ENCODE measurements around the gene RNF34. TPM values are rescaled to one million over a fixed set of nuclear protein-coding genes. Genes with fewer than 3 reads are reported as not detected.

The RNF34 gene
- total and polyA plus RNA-seq, 2 of the 13 experiments (the other 11 are each of a cell fraction or from before 2014, with no cell fraction given): 36.8 to 53.2 TPM

DNA sequence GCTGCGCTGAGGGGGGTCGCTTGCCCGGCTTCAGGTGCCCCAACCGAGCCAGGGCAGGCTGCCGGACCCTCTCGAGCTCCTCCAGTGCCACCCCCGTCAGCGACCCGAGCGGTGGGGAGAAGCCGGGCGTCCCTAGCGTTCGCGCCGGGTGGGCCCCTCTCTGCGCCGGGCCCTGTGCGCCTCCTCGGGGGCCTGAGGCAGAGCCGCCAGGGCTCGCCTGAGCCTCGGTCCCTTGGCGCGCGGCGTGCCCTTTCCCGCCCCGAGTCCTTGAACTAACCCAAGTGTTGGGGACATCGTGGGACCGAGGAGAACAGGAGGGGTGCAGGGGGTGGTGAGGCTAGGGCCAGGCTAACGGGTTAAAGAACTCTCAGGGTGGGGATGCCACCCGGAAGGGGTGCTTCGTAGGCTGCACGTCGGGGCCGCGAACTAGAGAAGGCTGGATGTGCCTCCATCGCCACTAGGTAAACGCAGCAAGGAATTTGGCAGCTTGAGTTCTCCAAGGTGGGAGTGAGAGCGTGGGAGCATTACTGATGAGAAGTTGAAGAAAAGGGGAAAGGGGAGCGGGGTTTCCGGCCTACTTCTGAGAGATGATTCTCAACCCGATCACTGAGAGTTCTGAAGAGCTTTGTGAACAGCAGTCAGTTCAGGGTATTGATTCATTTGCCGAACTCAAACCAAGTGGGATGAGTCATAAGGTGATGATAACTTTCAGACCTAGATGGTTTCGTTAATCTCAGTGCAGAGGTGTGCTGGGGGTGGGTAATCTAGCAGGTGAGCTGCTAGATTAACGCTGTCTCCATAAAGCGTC is 618 bp downstream of the RNF34 start (continued):
- TF ChIP-seq, protein P1, sequence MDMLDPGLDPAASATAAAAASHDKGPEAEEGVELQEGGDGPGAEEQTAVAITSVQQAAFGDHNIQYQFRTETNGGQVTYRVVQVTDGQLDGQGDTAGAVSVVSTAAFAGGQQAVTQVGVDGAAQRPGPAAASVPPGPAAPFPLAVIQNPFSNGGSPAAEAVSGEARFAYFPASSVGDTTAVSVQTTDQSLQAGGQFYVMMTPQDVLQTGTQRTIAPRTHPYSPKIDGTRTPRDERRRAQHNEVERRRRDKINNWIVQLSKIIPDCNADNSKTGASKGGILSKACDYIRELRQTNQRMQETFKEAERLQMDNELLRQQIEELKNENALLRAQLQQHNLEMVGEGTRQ (IDR thresholded peaks at IDR 0.05; ENCODE audit: low read depth, low read length): no peak
- TF ChIP-seq, protein P1 (CRISPR knock-in tag; IDR thresholded peaks at IDR 0.05; ENCODE audit: borderline replicate concordance): no peak
- TF ChIP-seq KDM5B (CRISPR knock-in tag; IDR thresholded peaks at IDR 0.05; ENCODE audit: borderline replicate concordance) (peak; percentile 60; the same call in 1 of the 2 replicates), NFYC (CRISPR knock-in tag; IDR thresholded peaks at IDR 0.05) (0 out of 2 replicates have a peak, but pooled peaks have one; percentile 10), HMG20B (CRISPR knock-in tag; conservative IDR thresholded peaks at IDR 0.05) (0 out of 2 replicates have a peak, but pooled peaks have one; percentile 43), ZNF350 (CRISPR knock-in tag; IDR thresholded peaks at IDR 0.05; ENCODE audit: borderline replicate concordance, low read depth) (0 out of 2 replicates have a peak, but pooled peaks have one; percentile 39), ZNF768 (CRISPR knock-in tag; IDR thresholded peaks at IDR 0.05) (peak; percentile 52; the same call in 1 of the 2 replicates), HES4 (CRISPR knock-in tag; IDR thresholded peaks at IDR 0.05; ENCODE audit: borderline replicate concordance) (0 out of 2 replicates have a peak, but pooled peaks have one; percentile 69), NKX3-1 (CRISPR knock-in tag; IDR thresholded peaks at IDR 0.05) (peak; percentile 0; the same call in 1 of the 2 replicates), ZFY (CRISPR knock-in tag; IDR thresholded peaks at IDR 0.05) (peak; percentile 45), PHF8 (CRISPR knock-in tag; IDR thresholded peaks at IDR 0.05) (peak; percentile 31), SPEN (CRISPR knock-in tag; IDR thresholded peaks at IDR 0.05; ENCODE audit: low read depth) (0 out of 2 replicates have a peak, but pooled peaks have one; percentile 6), ZNF501 (CRISPR knock-in tag; IDR thresholded peaks at IDR 0.05) (peak; percentile 71; the same call in 1 of the 2 replicates), ZNF547 (CRISPR knock-in tag; IDR thresholded peaks at IDR 0.05) (peak; percentile 50; the same call in 1 of the 2 replicates), ZNF549 (CRISPR knock-in tag; IDR thresholded peaks at IDR 0.05) (no peak), FOXK1 (CRISPR knock-in tag; IDR thresholded peaks at IDR 0.05; ENCODE audit: borderline replicate concordance, low read depth) (no peak), HMGA1 (CRISPR knock-in tag; conservative IDR thresholded peaks at IDR 0.05) (no peak), IKZF4 (CRISPR knock-in tag; IDR thresholded peaks at IDR 0.05; ENCODE audit: borderline replicate concordance, low read depth, not compliant biosample characterization) (peak; percentile 44), FLYWCH1 (CRISPR knock-in tag; IDR thresholded peaks at IDR 0.05) (no peak)
- TF ChIP-seq, protein P2, sequence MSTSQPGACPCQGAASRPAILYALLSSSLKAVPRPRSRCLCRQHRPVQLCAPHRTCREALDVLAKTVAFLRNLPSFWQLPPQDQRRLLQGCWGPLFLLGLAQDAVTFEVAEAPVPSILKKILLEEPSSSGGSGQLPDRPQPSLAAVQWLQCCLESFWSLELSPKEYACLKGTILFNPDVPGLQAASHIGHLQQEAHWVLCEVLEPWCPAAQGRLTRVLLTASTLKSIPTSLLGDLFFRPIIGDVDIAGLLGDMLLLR (CRISPR knock-in tag; IDR thresholded peaks at IDR 0.05): 0 out of 2 replicates have a peak, but pooled peaks have one; percentile 27
- TF ChIP-seq, protein P3, sequence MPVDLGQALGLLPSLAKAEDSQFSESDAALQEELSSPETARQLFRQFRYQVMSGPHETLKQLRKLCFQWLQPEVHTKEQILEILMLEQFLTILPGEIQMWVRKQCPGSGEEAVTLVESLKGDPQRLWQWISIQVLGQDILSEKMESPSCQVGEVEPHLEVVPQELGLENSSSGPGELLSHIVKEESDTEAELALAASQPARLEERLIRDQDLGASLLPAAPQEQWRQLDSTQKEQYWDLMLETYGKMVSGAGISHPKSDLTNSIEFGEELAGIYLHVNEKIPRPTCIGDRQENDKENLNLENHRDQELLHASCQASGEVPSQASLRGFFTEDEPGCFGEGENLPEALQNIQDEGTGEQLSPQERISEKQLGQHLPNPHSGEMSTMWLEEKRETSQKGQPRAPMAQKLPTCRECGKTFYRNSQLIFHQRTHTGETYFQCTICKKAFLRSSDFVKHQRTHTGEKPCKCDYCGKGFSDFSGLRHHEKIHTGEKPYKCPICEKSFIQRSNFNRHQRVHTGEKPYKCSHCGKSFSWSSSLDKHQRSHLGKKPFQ (CRISPR knock-in tag; IDR thresholded peaks at IDR 0.05; ENCODE audit: insufficient replicate concordance): peak; percentile 16
- TF ChIP-seq, protein P4, sequence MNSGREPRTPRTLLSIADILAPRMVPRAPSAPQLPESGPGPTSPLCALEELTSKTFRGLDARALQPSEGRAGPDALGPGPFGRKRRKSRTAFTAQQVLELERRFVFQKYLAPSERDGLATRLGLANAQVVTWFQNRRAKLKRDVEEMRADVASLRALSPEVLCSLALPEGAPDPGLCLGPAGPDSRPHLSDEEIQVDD (CRISPR knock-in tag; IDR thresholded peaks at IDR 0.05; ENCODE audit: borderline replicate concordance): no peak
- TF ChIP-seq, protein P5, sequence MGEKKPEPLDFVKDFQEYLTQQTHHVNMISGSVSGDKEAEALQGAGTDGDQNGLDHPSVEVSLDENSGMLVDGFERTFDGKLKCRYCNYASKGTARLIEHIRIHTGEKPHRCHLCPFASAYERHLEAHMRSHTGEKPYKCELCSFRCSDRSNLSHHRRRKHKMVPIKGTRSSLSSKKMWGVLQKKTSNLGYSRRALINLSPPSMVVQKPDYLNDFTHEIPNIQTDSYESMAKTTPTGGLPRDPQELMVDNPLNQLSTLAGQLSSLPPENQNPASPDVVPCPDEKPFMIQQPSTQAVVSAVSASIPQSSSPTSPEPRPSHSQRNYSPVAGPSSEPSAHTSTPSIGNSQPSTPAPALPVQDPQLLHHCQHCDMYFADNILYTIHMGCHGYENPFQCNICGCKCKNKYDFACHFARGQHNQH (CRISPR knock-in tag; IDR thresholded peaks at IDR 0.05): no peak
